Keratinocyte (primary cell): ENCODE data around the gene SETD4. TPM values are rescaled to one million over a fixed set of nuclear protein-coding genes. Genes with fewer than 3 reads are reported as not detected.

ENCODE experiments used
- DNase-seq: peaks from one replicate; pipeline ENCODE4 v3.0.0-alpha.2; 2011; ENCODE audit warnings: low read depth, missing footprints, low spot score
- FAIRE-seq: peaks from 2 replicates; lab custom pipeline; 2011; peaks lifted over from hg19 to GRCh38; lab: Jason Lieb, UNC
- H2AFZ ChIP-seq: 2 replicates; pipeline ENCODE4 v1.6.0; 2012; ENCODE audit warnings: low read length, control low read depth, inconsistent platforms; ENCODE audit not compliant: control insufficient read depth
- H3K27ac ChIP-seq: 2 replicates; pipeline ENCODE4 v1.5.1; 2011; ENCODE audit warnings: low read length; ENCODE audit not compliant: control insufficient read depth, insufficient read depth
- H3K27me3 ChIP-seq: 3 replicates; pipeline ENCODE4 v1.6.0; 2011; ENCODE audit warnings: low read length; ENCODE audit not compliant: control insufficient read depth, insufficient read depth; ENCODE audit errors: extremely low read depth
- H3K36me3 ChIP-seq, 2 experiments: 2 replicates in 1 of 2; 3 replicates in 1 of 2; pipeline ENCODE4 v1.5.1; 2011; ENCODE audit warnings: low read length in 2 of 2, mild to moderate bottlenecking in 1 of 2; ENCODE audit not compliant: control insufficient read depth in 2 of 2, insufficient read depth in 2 of 2; ENCODE audit errors: extremely low read depth in 1 of 2
- H3K4me1 ChIP-seq: 3 replicates; pipeline ENCODE4 v1.5.1; 2011; ENCODE audit warnings: low read length; ENCODE audit not compliant: control insufficient read depth, insufficient read depth; ENCODE audit errors: extremely low read depth
- H3K4me2 ChIP-seq: 3 replicates; pipeline ENCODE4 v1.6.0; 2011; ENCODE audit warnings: low read depth, low read length; ENCODE audit not compliant: control insufficient read depth, insufficient read depth; ENCODE audit errors: extremely low read depth
- H3K4me3 ChIP-seq, 3 experiments: fragments of 200-600 bp in 1 of 3; sonication (generic) in 1 of 3; 2 replicates in 2 of 3; 3 replicates in 1 of 3; pipeline ENCODE4 v1.5.1; 2011 to 2016; ENCODE audit warnings: low read length in 3 of 3, mild to moderate bottlenecking in 3 of 3, control low read depth in 2 of 3, inconsistent platforms in 1 of 3, low read depth in 1 of 3, mixed read lengths in 1 of 3, mixed run types in 1 of 3, moderate library complexity in 1 of 3; ENCODE audit not compliant: control insufficient read depth in 2 of 3, insufficient read depth in 2 of 3; ENCODE audit errors: extremely low read depth in 1 of 3
- H3K79me2 ChIP-seq: 2 replicates; pipeline ENCODE4 v1.6.0; 2012; ENCODE audit warnings: low read length; ENCODE audit not compliant: control insufficient read depth, insufficient read depth
- H3K9ac ChIP-seq: 3 replicates; pipeline ENCODE4 v1.6.0; 2011; ENCODE audit warnings: low read length; ENCODE audit not compliant: control insufficient read depth, insufficient read depth; ENCODE audit errors: extremely low read depth
- H3K9me1 ChIP-seq: 3 replicates; pipeline ENCODE4 v1.6.0; 2011; ENCODE audit warnings: low read length; ENCODE audit not compliant: control insufficient read depth, insufficient read depth; ENCODE audit errors: extremely low read depth
- H3K9me3 ChIP-seq: 2 replicates; pipeline ENCODE4 v1.5.1; 2012; ENCODE audit warnings: low read depth, low read length; ENCODE audit not compliant: control insufficient read depth
- H4K20me1 ChIP-seq: 3 replicates; pipeline ENCODE4 v1.6.0; 2011; ENCODE audit warnings: low read length; ENCODE audit not compliant: control insufficient read depth, insufficient read depth; ENCODE audit errors: extremely low read depth
- EZH2 ChIP-seq: IDR thresholded peaks from one replicate; pipeline ENCODE4 v1.6.1; 2012; ENCODE audit warnings: inconsistent platforms, mild to moderate bottlenecking, low read length, moderate library complexity
- dilution Hi-C: fragments of 300-500 bp; cut with MboI; formaldehyde crosslinking; loops from one replicate; pipeline ENCODE4 v1.7.0; 2020; ENCODE audit warnings: low sequenced_read_pairs; ENCODE audit not compliant: extremely low pct_ligation_motif_present
- polyA plus RNA-seq, 5 experiments: library from polyadenylated mRNA; depleted of rRNA in 3 of 5; stranded (reverse) in 3 of 5; stranded (forward) in 1 of 5; unstranded in 1 of 5; fragments of >200 nt; gene quantifications; 1 replicate in 1 of 5; 2 replicates in 3 of 5; 3 replicates in 1 of 5; pipeline versions ENCODE4 v1.2.1 to v1.2.3, GENCODE V29; 2011 to 2012; ENCODE audit warnings: missing spikeins in 2 of 5, low read depth in 1 of 5, low replicate concordance in 1 of 5
- TF ChIP-seq, protein P1 (sequence below), 3 experiments: IDR thresholded peaks in 1 of 3; conservative IDR thresholded peaks in 1 of 3; optimal IDR thresholded peaks in 1 of 3; 2 replicates in 2 of 3; 3 replicates in 1 of 3; pipeline versions ENCODE3 to v1.5.1; 2011; ENCODE audit warnings: low read length in 3 of 3, mild to moderate bottlenecking in 3 of 3, moderate library complexity in 2 of 3, control low read depth in 1 of 3, inconsistent platforms in 1 of 3; ENCODE audit not compliant: insufficient read depth in 2 of 3; ENCODE audit errors: extremely low read depth in 1 of 3

The SETD4 gene
- polyA plus RNA-seq, 1 donor (not counting 4 experiments of a cell fraction or from before 2014, with no cell fraction given): 16.8 TPM

DNA sequence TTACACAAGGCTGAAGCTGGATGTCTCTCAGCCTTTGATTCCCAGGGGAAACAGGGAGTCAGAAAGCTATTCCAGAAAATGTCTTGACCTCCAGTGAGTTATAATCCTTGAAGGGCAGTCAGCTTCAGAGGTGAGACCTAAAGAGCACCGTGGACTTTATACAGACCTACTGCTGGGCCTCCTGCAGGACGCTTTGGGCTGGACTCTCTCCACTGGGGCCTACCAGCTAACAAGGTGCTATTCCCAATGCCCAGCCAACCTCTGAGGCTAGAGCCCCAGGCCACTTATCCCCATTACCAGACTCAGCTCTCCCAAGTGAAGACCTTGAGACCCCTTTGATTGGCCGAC, 6.6 kb downstream of the SETD4 start:
- Histone ChIP-seq H3K4me2 (peak overlapping the region; percentile 72), H4K20me1 (no peaks in the 10 kb centered on the region), H3K9me3 (no peaks in the 10 kb centered on the region), H3K79me2 (peaks cover 10% of the 10 kb centered on the region), H3K27me3 (no peaks in the 10 kb centered on the region), H3K9ac (no peak overlapping the region), H3K36me3 (peaks cover 23 to 32% of the 10 kb centered on the region in 2 experiments), H3K27ac (peak overlapping the region; percentile 95), H2AFZ (no peak overlapping the region), H3K4me1 (peaks cover 26% of the 10 kb centered on the region), H3K9me1 (no peaks in the 10 kb centered on the region), H3K4me3 (no peak overlapping the region)
- no peak for FAIRE-seq
- TF ChIP-seq, protein P1, sequence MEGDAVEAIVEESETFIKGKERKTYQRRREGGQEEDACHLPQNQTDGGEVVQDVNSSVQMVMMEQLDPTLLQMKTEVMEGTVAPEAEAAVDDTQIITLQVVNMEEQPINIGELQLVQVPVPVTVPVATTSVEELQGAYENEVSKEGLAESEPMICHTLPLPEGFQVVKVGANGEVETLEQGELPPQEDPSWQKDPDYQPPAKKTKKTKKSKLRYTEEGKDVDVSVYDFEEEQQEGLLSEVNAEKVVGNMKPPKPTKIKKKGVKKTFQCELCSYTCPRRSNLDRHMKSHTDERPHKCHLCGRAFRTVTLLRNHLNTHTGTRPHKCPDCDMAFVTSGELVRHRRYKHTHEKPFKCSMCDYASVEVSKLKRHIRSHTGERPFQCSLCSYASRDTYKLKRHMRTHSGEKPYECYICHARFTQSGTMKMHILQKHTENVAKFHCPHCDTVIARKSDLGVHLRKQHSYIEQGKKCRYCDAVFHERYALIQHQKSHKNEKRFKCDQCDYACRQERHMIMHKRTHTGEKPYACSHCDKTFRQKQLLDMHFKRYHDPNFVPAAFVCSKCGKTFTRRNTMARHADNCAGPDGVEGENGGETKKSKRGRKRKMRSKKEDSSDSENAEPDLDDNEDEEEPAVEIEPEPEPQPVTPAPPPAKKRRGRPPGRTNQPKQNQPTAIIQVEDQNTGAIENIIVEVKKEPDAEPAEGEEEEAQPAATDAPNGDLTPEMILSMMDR (optimal IDR thresholded peaks at IDR 0.05 in 1 of 3, IDR thresholded peaks at IDR 0.05 in 1 of 3, conservative IDR thresholded peaks at IDR 0.05 in 1 of 3; ENCODE audit: extremely low read depth in 1 of 3, insufficient read depth in 2 of 3, low read length in 3 of 3): no peak
- no peak for TF ChIP-seq EZH2
- dilution Hi-C loops: no loop called here
- DNase-seq: no peak

- Histone ChIP-seq H4K20me1 (no peaks in the 10 kb centered on the region), H3K9ac (peak overlapping the region; percentile 66), H3K27ac (peak overlapping the region; percentile 95), H3K4me3 (peak overlapping the region in 2 of 3 experiments; percentile 30 to 48), H3K9me1 (no peaks in the 10 kb centered on the region), H3K4me2 (peak overlapping the region; percentile 72), H3K27me3 (no peaks in the 10 kb centered on the region), H2AFZ (peak overlapping the region; percentile 58), H3K79me2 (peaks cover 7% of the 10 kb centered on the region), H3K4me1 (peaks cover 19% of the 10 kb centered on the region), H3K9me3 (no peaks in the 10 kb centered on the region), H3K36me3 (peaks cover 23 to 34% of the 10 kb centered on the region in 2 experiments)
- DNase-seq (peak; percentile 62), FAIRE-seq (peak; percentile 85)
- dilution Hi-C loops: no loop called here
- TF ChIP-seq, protein P1 (optimal IDR thresholded peaks at IDR 0.05 in 1 of 3, IDR thresholded peaks at IDR 0.05 in 1 of 3, conservative IDR thresholded peaks at IDR 0.05 in 1 of 3; ENCODE audit: extremely low read depth in 1 of 3, insufficient read depth in 2 of 3, low read length in 3 of 3): no peak
- TF ChIP-seq EZH2: no peak
These were observed 7.2 kb downstream of the SETD4 start for GRCh38 chr21:36052860-36053714.
